OCI-LY3 (cell line): ENCODE measurements around the gene EID2.

Experiments used
- CTCF ChIP-seq: fragments of 200-600, 300-600 bp; sonication (generic); IDR thresholded peaks from 2 replicates; pipeline ENCODE4 v1.5.1; 2014; ENCODE audit warnings: antibody characterized with exemption, low read length, low read depth
- EZH2phosphoT487 ChIP-seq: fragments of 200-600 bp; shearing (Covaris generic); IDR thresholded peaks from 2 replicates; pipeline ENCODE4 v1.6.1; 2018; ENCODE audit warnings: antibody characterized with exemption, mixed run types, low read depth

- TF ChIP-seq CTCF (no peak), EZH2phosphoT487 (no peak)
These were observed 13.2 kb upstream of the EID2 start for GRCh38 chr19:39553082-39553652.
